Loucy (cell line): ENCODE measurements around the gene FBXL14.

Source experiments
- EZH2phosphoT487 ChIP-seq: fragments of 200-600 bp; IDR thresholded peaks from 2 replicates; pipeline ENCODE4 v1.6.1; 2018; ENCODE audit warnings: antibody characterized with exemption, mild to moderate bottlenecking, moderate library complexity, borderline replicate concordance
- TF ChIP-seq, protein P1 (sequence below): fragments of 200-600 bp; sonication (generic); conservative IDR thresholded peaks from 2 replicates; pipeline ENCODE4 v1.5.1; 2014; ENCODE audit warnings: mild to moderate bottlenecking, antibody characterized with exemption, low read length

GRCh38 chr12:1540690-1541089 is 53.7 kb downstream of the FBXL14 start:
- TF ChIP-seq, protein P1, sequence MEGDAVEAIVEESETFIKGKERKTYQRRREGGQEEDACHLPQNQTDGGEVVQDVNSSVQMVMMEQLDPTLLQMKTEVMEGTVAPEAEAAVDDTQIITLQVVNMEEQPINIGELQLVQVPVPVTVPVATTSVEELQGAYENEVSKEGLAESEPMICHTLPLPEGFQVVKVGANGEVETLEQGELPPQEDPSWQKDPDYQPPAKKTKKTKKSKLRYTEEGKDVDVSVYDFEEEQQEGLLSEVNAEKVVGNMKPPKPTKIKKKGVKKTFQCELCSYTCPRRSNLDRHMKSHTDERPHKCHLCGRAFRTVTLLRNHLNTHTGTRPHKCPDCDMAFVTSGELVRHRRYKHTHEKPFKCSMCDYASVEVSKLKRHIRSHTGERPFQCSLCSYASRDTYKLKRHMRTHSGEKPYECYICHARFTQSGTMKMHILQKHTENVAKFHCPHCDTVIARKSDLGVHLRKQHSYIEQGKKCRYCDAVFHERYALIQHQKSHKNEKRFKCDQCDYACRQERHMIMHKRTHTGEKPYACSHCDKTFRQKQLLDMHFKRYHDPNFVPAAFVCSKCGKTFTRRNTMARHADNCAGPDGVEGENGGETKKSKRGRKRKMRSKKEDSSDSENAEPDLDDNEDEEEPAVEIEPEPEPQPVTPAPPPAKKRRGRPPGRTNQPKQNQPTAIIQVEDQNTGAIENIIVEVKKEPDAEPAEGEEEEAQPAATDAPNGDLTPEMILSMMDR: no peak
- TF ChIP-seq EZH2phosphoT487: no peak
